Measurements from ENCODE around the gene MAB21L4. TPM values are rescaled to one million over a fixed set of nuclear protein-coding genes. Genes with fewer than 3 reads are reported as not detected.

The MAB21L4 gene
- total and polyA plus RNA-seq, 2 of the 8 experiments (the other 6 are each of a cell fraction or from before 2014, with no cell fraction given): 0.11 TPM; not detected in 1

- no peak overlapping the region for H4K5ac ChIP-seq (ENCODE audit: insufficient read length, low read depth, low read length)
- H3K4me2 ChIP-seq (ENCODE audit: insufficient read depth in 1 of 2, low read depth in 2 of 2, low read length in 2 of 2): no peak overlapping the region
- no peak overlapping the region for H2BK12ac ChIP-seq (ENCODE audit: low read depth, low read length)
- peaks cover 0 to 2% of the 10 kb centered on the region in 2 experiments for H4K20me1 ChIP-seq (replicated peaks in 1 of 2; ENCODE audit: control insufficient read depth in 1 of 2, insufficient read depth in 2 of 2, low read length in 2 of 2)
- no peak overlapping the region for H4K91ac ChIP-seq (replicated peaks; ENCODE audit: insufficient read length, low read length)
- no peaks in the 10 kb centered on the region for H3K23me2 ChIP-seq (ENCODE audit: low read depth, low read length)
- H3K27ac ChIP-seq (ENCODE audit: low read depth, low read length): no peak overlapping the region
- no peak overlapping the region for H2BK20ac ChIP-seq (ENCODE audit: low read length)
- ChIA-PET CTCF (ENCODE audit: partially characterized antibody) (interaction anchor here (1.0 to 4.1 kb wide), 8 partner anchors 11 to 118 kb away, joined by 3 to 20 read pairs (median 4); no protein-coding TSS in a partner anchor), POLR2A (ENCODE audit: partially characterized antibody) (interaction anchor here (1.2 kb wide), 1 partner anchor 9 kb away, joined by 3 read pairs; no protein-coding TSS in a partner anchor)
- no peak overlapping the region for H3K14ac ChIP-seq (ENCODE audit: insufficient read length)
- H3K79me1 ChIP-seq (ENCODE audit: low read depth, low read length): no peaks in the 10 kb centered on the region
- no peak overlapping the region for H3K56ac ChIP-seq (replicated peaks; ENCODE audit: insufficient read length, low read depth, low read length)
- no peak for TF ChIP-seq NRF1 (IDR thresholded peaks at IDR 0.05; ENCODE audit: low read depth, low read length)
- no peak for TF ChIP-seq TAF7 (optimal IDR thresholded peaks at IDR 0.05; ENCODE audit: borderline replicate concordance, low read depth, low read length)
- TF ChIP-seq SUZ12 (IDR thresholded peaks at IDR 0.05; ENCODE audit: low read length): no peak
- no peak overlapping the region for H2BK15ac ChIP-seq (ENCODE audit: low read length)
- 83% methylated on average over 17 of the region's 23 CpGs; no CpG with 5 or more reads in 1 of the 2 experiments for WGBS, 2 experiments (ENCODE audit: extremely low coverage in 1 of 2, insufficient coverage in 1 of 2, insufficient read length in 1 of 2, insufficient replicate concordance in 2 of 2, low coverage in 1 of 2, low lambda C conversion rate in 2 of 2, missing lambda C conversion rate in 1 of 2)
- no peak overlapping the region for H3K4ac ChIP-seq (replicated peaks; ENCODE audit: insufficient read length, low read depth, low read length)
- H3K23ac ChIP-seq (ENCODE audit: insufficient read length): no peak overlapping the region
- no peaks in the 10 kb centered on the region for H3K79me2 ChIP-seq (ENCODE audit: control insufficient read depth in 1 of 2, insufficient read depth in 2 of 2, low read length in 2 of 2)
- H2AK5ac ChIP-seq (ENCODE audit: low read depth, low read length): no peak overlapping the region
- no peak overlapping the region for H3K9ac ChIP-seq (replicated peaks in 1 of 4; ENCODE audit: extremely low read depth in 1 of 4, low read depth in 3 of 4, low read length in 3 of 4)
- no peak for DNase-seq (ENCODE audit: low read depth in 1 of 2, low spot score in 2 of 2)
- FAIRE-seq: no peak
- H3K4me1 ChIP-seq (replicated peaks in 1 of 4; ENCODE audit: control insufficient read depth in 3 of 4, insufficient read depth in 4 of 4, low read length in 3 of 4): no peaks in the 10 kb centered on the region
- H3K18ac ChIP-seq (ENCODE audit: extremely low read depth, low read length): no peak overlapping the region
- no peak overlapping the region for H2BK5ac ChIP-seq (ENCODE audit: low read depth, low read length)
- peaks cover 0 to 3% of the 10 kb centered on the region in 2 experiments; a peak in 1 of 4 replicates for H3K9me3 ChIP-seq (ENCODE audit: insufficient read depth in 2 of 2, low read depth in 1 of 2, low read length in 1 of 2)
- no peaks in the 10 kb centered on the region for H3K36me3 ChIP-seq (ENCODE audit: control insufficient read depth in 2 of 4, insufficient read depth in 4 of 4, low read length in 3 of 4)
- H3K4me3 ChIP-seq (ENCODE audit: extremely low read depth in 1 of 4, insufficient read depth in 2 of 4, low read depth in 3 of 4, low read length in 4 of 4): no peak overlapping the region
- no peak overlapping the region for H2AFZ ChIP-seq (ENCODE audit: low read length)
- H4K8ac ChIP-seq (ENCODE audit: extremely low read depth, insufficient read depth, low read length): peak overlapping the region; percentile 38; the same call in 1 of the 2 replicates
- H2BK120ac ChIP-seq (replicated peaks; ENCODE audit: low read depth, low read length): no peak overlapping the region
- H3K27me3 ChIP-seq (replicated peaks in 1 of 4; ENCODE audit: control insufficient read depth in 3 of 4, extremely low read depth in 1 of 4, insufficient read depth in 3 of 4, low read length in 3 of 4): no peaks in the 10 kb centered on the region
Observed at GRCh38 chr2:240898731-240899467, 2.9 kb upstream of the MAB21L4 start.

Data from H1 (cell line).